Rectal smooth muscle tissue (tissue), 1 donor: ENCODE data around the gene CEMIP.

Experiments
- H3K27ac ChIP-seq: one replicate; pipeline ENCODE4 v1.7.0; 2013; ENCODE audit warnings: low read depth, low read length, inconsistent platforms
- H3K27me3 ChIP-seq: one replicate; pipeline ENCODE4 v1.7.0; 2013; ENCODE audit warnings: low read length; ENCODE audit not compliant: control insufficient read depth, insufficient read depth
- H3K36me3 ChIP-seq: one replicate; pipeline ENCODE4 v1.7.0; 2013; ENCODE audit warnings: low read length; ENCODE audit not compliant: control insufficient read depth, insufficient read depth
- H3K4me1 ChIP-seq: one replicate; pipeline ENCODE4 v1.7.0; 2013; ENCODE audit warnings: low read length; ENCODE audit not compliant: control insufficient read depth, insufficient read depth
- H3K4me3 ChIP-seq: one replicate; pipeline ENCODE4 v1.7.0; 2013; ENCODE audit warnings: low read length
- H3K9ac ChIP-seq: one replicate; pipeline ENCODE4 v1.7.0; 2013; ENCODE audit warnings: low read length

The CEMIP gene

GRCh38 chr15:80969316-80969715, 190.1 kb downstream of the CEMIP start:
- no peaks in the 10 kb centered on the region for H3K36me3 ChIP-seq
- H3K4me3 ChIP-seq: no peak overlapping the region
- peaks cover 3% of the 10 kb centered on the region for H3K4me1 ChIP-seq
- no peaks in the 10 kb centered on the region for H3K27me3 ChIP-seq
- no peak overlapping the region for H3K27ac ChIP-seq
- H3K9ac ChIP-seq: no peak overlapping the region

GRCh38 chr15:80970018-80970657, 191.0 kb downstream of the CEMIP start:
- no peak overlapping the region for H3K4me3 ChIP-seq
- H3K36me3 ChIP-seq: no peaks in the 10 kb centered on the region
- no peak overlapping the region for H3K9ac ChIP-seq
- H3K27ac ChIP-seq: no peak overlapping the region
- H3K27me3 ChIP-seq: no peaks in the 10 kb centered on the region
- H3K4me1 ChIP-seq: peaks cover 3% of the 10 kb centered on the region

GRCh38 chr15:80970658-80971057, 191.5 kb downstream of the CEMIP start:
- Histone ChIP-seq H3K27ac (no peak overlapping the region), H3K4me1 (peaks cover 3% of the 10 kb centered on the region), H3K36me3 (no peaks in the 10 kb centered on the region), H3K4me3 (no peak overlapping the region), H3K9ac (no peak overlapping the region), H3K27me3 (no peaks in the 10 kb centered on the region)

GRCh38 chr15:80971143-80971542, 192.0 kb downstream of the CEMIP start:
- H3K4me1 ChIP-seq: peaks cover 3% of the 10 kb centered on the region
- no peak overlapping the region for H3K27ac ChIP-seq
- no peaks in the 10 kb centered on the region for H3K36me3 ChIP-seq
- H3K27me3 ChIP-seq: no peaks in the 10 kb centered on the region
- H3K4me3 ChIP-seq: no peak overlapping the region
- no peak overlapping the region for H3K9ac ChIP-seq

- no peak overlapping the region for H3K9ac ChIP-seq
- H3K27me3 ChIP-seq: no peaks in the 10 kb centered on the region
- no peaks in the 10 kb centered on the region for H3K36me3 ChIP-seq
- H3K4me1 ChIP-seq: peaks cover 2% of the 10 kb centered on the region
- no peak overlapping the region for H3K27ac ChIP-seq
- no peak overlapping the region for H3K4me3 ChIP-seq
These were observed 193.1 kb downstream of the CEMIP start for GRCh38 chr15:80972276-80972675.

GRCh38 chr15:80974914-80975313, 195.7 kb downstream of the CEMIP start:
- Histone ChIP-seq H3K27ac (no peak overlapping the region), H3K4me3 (no peak overlapping the region), H3K27me3 (no peaks in the 10 kb centered on the region), H3K4me1 (no peaks in the 10 kb centered on the region), H3K36me3 (peaks cover 7% of the 10 kb centered on the region), H3K9ac (no peak overlapping the region)

- Histone ChIP-seq H3K4me1 (no peaks in the 10 kb centered on the region), H3K27ac (no peak overlapping the region)
These were observed 197.7 kb downstream of the CEMIP start for GRCh38 chr15:80976851-80977250.

GRCh38 chr15:80977627-80978036, 198.5 kb downstream of the CEMIP start:
- H3K27ac ChIP-seq: no peak overlapping the region
- no peaks in the 10 kb centered on the region for H3K27me3 ChIP-seq
- peaks cover 10% of the 10 kb centered on the region for H3K36me3 ChIP-seq
- H3K4me1 ChIP-seq: no peaks in the 10 kb centered on the region
- H3K4me3 ChIP-seq: no peak overlapping the region
- H3K9ac ChIP-seq: no peak overlapping the region

More at GRCh38 chr15:80976851-80977250, 197.7 kb downstream of the CEMIP start:
- no peak overlapping the region for H3K4me3 ChIP-seq
- H3K27me3 ChIP-seq: no peaks in the 10 kb centered on the region
- no peak overlapping the region for H3K9ac ChIP-seq
- peaks cover 10% of the 10 kb centered on the region for H3K36me3 ChIP-seq

GRCh38 chr15:80978685-80979329, 199.6 kb downstream of the CEMIP start:
- H3K4me3 ChIP-seq: no peak overlapping the region

GRCh38 chr15:80979538-80980200, 200.5 kb downstream of the CEMIP start:
- H3K27me3 ChIP-seq: no peaks in the 10 kb centered on the region
- H3K36me3 ChIP-seq: peaks cover 10% of the 10 kb centered on the region
- no peaks in the 10 kb centered on the region for H3K4me1 ChIP-seq
- H3K27ac ChIP-seq: no peak overlapping the region
- H3K9ac ChIP-seq: no peak overlapping the region
- H3K4me3 ChIP-seq: no peak overlapping the region

More at GRCh38 chr15:80978685-80979329, 199.6 kb downstream of the CEMIP start:
- peaks cover 10% of the 10 kb centered on the region for H3K36me3 ChIP-seq
- no peaks in the 10 kb centered on the region for H3K4me1 ChIP-seq
- H3K27me3 ChIP-seq: no peaks in the 10 kb centered on the region
- H3K9ac ChIP-seq: no peak overlapping the region
- no peak overlapping the region for H3K27ac ChIP-seq

GRCh38 chr15:80982205-80982604, 203.0 kb downstream of the CEMIP start:
- no peak overlapping the region for H3K4me3 ChIP-seq
- H3K27ac ChIP-seq: no peak overlapping the region
- H3K4me1 ChIP-seq: no peaks in the 10 kb centered on the region
- H3K9ac ChIP-seq: no peak overlapping the region
- H3K36me3 ChIP-seq: peaks cover 10% of the 10 kb centered on the region
- no peaks in the 10 kb centered on the region for H3K27me3 ChIP-seq

- Histone ChIP-seq H3K4me3 (no peak overlapping the region), H3K27ac (no peak overlapping the region), H3K4me1 (no peaks in the 10 kb centered on the region), H3K36me3 (peaks cover 9% of the 10 kb centered on the region), H3K27me3 (no peaks in the 10 kb centered on the region), H3K9ac (no peak overlapping the region)
These were observed 203.7 kb downstream of the CEMIP start for GRCh38 chr15:80982839-80983238.
